K562 (cell line): ENCODE results near the gene VWF. TPM values are rescaled to one million over a fixed set of nuclear protein-coding genes. Genes with fewer than 3 reads are reported as not detected.

Source experiments
- BCLAF1 ChIP-seq, 2 experiments: fragments of 450-650 bp in 1 of 2; IDR thresholded peaks; 2 replicates each; pipeline ENCODE4 v1.6.1; 2011 to 2017; ENCODE audit warnings: low read depth in 2 of 2, antibody characterized with exemption in 1 of 2, borderline replicate concordance in 1 of 2, low read length in 1 of 2, mild to moderate bottlenecking in 1 of 2, mixed read lengths in 1 of 2; ENCODE audit not compliant: control insufficient read depth in 1 of 2
- KHSRP ChIP-seq: fragments of 450-650 bp; IDR thresholded peaks from 2 replicates; pipeline ENCODE4 v1.6.1; 2017
- RBM25 ChIP-seq: fragments of 200-400 bp; formaldehyde crosslinking; IDR thresholded peaks from 2 replicates; pipeline ENCODE4 v1.6.1; 2018; ENCODE audit warnings: low read length, low read depth, moderate library complexity; ENCODE audit not compliant: severe bottlenecking
- ZBTB26 ChIP-seq: fragments of 450-650 bp; formaldehyde crosslinking; IDR thresholded peaks from 2 replicates; pipeline ENCODE4 v1.4.0; 2022; ENCODE audit warnings: missing genetic modification characterization
- ZNF280A ChIP-seq: fragments of 450-650 bp; IDR thresholded peaks from 2 replicates; pipeline ENCODE4 v1.6.1; 2018; ENCODE audit warnings: mild to moderate bottlenecking, low read depth; ENCODE audit not compliant: partially characterized antibody
- ZNF764 ChIP-seq: fragments of 250-450 bp; sonication (Bioruptor Pico); IDR thresholded peaks from 2 replicates; pipeline ENCODE4 v1.4.0; 2020; ENCODE audit warnings: low read depth, mild to moderate bottlenecking, moderate library complexity
- polyA plus RNA-seq, 8 experiments: library from polyadenylated mRNA; depleted of rRNA in 4 of 8; stranded (reverse) in 5 of 8; unstranded in 3 of 8; fragments of >200 nt; fragmentation: Nextera tagmentation in 2 of 8; fragmentation: Illumina TruSeq in 1 of 8; extraction: Ambion mirVana in 2 of 8; extraction: Trizol in 1 of 8; gene quantifications; 2 replicates each; pipeline versions ENCODE4 v1.2.1 to v1.2.3, GENCODE V29; 2011 to 2014; ENCODE audit warnings: inconsistent platforms in 1 of 8, missing spikeins in 1 of 8
- total RNA-seq, 7 experiments: library from RNA; depleted of rRNA in 6 of 7; stranded (reverse); fragments of >200 nt in 6 of 7; fragmentation: Illumina TruSeq in 2 of 7; extraction: Trizol in 2 of 7; gene quantifications; 2 replicates each; pipeline versions ENCODE4 v1.2.1 to v1.2.3, GENCODE V29; 2011 to 2021; ENCODE audit warnings: low replicate concordance in 1 of 7
- TF ChIP-seq, protein P1 (sequence below): fragments of 250-450 bp; sonication (Bioruptor Pico); IDR thresholded peaks from 2 replicates; pipeline ENCODE4 v1.8.0; 2022; ENCODE audit warnings: moderate library complexity, mild to moderate bottlenecking, inconsistent platforms

The VWF gene
- total and polyA plus RNA-seq, 9 of the 15 experiments (the other 6 are each of a cell fraction or from before 2014, with no cell fraction given), result 0.53 TPM; not detected in 8

DNA sequence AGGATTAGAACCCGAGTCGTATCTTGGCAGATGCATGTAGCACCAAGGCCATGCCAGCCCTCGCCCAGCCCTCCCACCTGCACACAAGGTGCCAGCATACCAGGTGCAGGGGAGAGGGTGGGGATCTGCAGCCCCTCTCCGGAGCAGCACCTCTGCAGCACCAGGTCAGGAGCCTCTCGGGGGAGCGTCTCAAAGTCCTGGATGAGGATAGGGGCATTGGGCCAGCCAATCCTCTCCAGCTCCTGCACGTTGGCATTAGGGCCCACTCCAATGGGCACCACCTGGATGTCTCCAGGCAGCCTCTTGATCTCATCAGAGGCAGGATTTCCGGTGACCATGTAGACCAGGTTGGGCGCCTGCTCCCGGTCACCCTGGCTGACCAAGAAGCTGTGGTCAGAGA, 106.2 kb downstream of the VWF start (continued):
- no peak for TF ChIP-seq ZNF280A
- TF ChIP-seq, protein P1, sequence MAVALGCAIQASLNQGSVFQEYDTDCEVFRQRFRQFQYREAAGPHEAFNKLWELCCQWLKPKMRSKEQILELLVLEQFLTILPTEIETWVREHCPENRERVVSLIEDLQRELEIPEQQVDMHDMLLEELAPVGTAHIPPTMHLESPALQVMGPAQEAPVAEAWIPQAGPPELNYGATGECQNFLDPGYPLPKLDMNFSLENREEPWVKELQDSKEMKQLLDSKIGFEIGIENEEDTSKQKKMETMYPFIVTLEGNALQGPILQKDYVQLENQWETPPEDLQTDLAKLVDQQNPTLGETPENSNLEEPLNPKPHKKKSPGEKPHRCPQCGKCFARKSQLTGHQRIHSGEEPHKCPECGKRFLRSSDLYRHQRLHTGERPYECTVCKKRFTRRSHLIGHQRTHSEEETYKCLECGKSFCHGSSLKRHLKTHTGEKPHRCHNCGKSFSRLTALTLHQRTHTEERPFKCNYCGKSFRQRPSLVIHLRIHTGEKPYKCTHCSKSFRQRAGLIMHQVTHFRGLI (CRISPR knock-in tag), result no peak
- no peak for TF ChIP-seq KHSRP
- TF ChIP-seq RBM25, result no peak
- no peak for TF ChIP-seq BCLAF1 (IDR thresholded peaks at IDR 0.05; ENCODE audit: borderline replicate concordance in 1 of 2, control insufficient read depth in 1 of 2, low read depth in 2 of 2, low read length in 1 of 2)
- no peak for TF ChIP-seq ZBTB26 (CRISPR knock-in tag)
- no peak for TF ChIP-seq ZNF764 (CRISPR knock-in tag)
